OCI-LY3 (cell line): Measurements from ENCODE around the gene ITFG1.
"Not testable (repeated sequence)": the region's sequence is repeated elsewhere in the genome, so short reads cannot be mapped to it uniquely, and the experiment has no call there.

Source experiments
- H2AFZ ChIP-seq: fragments of 200-600, 300-600 bp; shearing (Covaris generic); 2 replicates; pipeline ENCODE4 v1.6.0; 2014; ENCODE audit warnings: antibody characterized with exemption, low read depth, low read length
- H3K27ac ChIP-seq: fragments of 200-600, 300-600 bp; sonication (generic); 2 replicates; pipeline ENCODE4 v1.5.1; 2014; ENCODE audit warnings: mild to moderate bottlenecking, low read length, moderate library complexity, mixed read lengths
- H3K27me3 ChIP-seq: fragments of 200-600, 300-600 bp; sonication (generic); 2 replicates; pipeline ENCODE4 v1.6.1; 2014; ENCODE audit warnings: low read depth, low read length, mixed read lengths
- H3K36me3 ChIP-seq: fragments of 200-600, 300-600 bp; sonication (generic); replicated peaks from 2 replicates; pipeline ENCODE3; 2014; ENCODE audit warnings: low read depth, low read length, mixed read lengths
- H3K4me1 ChIP-seq: fragments of 300-600, 200-600 bp; sonication (generic); 2 replicates; pipeline ENCODE4 v1.6.1; 2014; ENCODE audit warnings: low read length, mixed read lengths
- H3K4me2 ChIP-seq: fragments of 200-600, 300-600 bp; sonication (generic); 2 replicates; pipeline ENCODE4 v1.6.1; 2014; ENCODE audit warnings: low read length, mixed read lengths
- H3K4me3 ChIP-seq: fragments of 300-600, 200-600 bp; sonication (generic); 2 replicates; pipeline ENCODE4 v1.5.1; 2014; ENCODE audit warnings: antibody characterized with exemption, mild to moderate bottlenecking, low read length, moderate library complexity
- H3K79me2 ChIP-seq: fragments of 300-600, 200-600 bp; shearing (Covaris generic); 2 replicates; pipeline ENCODE4 v1.6.1; 2014; ENCODE audit warnings: mild to moderate bottlenecking, low read length, mixed read lengths
- H3K9ac ChIP-seq: fragments of 300-600, 200-600 bp; shearing (Covaris generic); 2 replicates; pipeline ENCODE4 v1.6.0; 2014; ENCODE audit warnings: mild to moderate bottlenecking, low read length, moderate library complexity
- H3K9me3 ChIP-seq: fragments of 200-600, 300-600 bp; shearing (Covaris generic); 2 replicates; pipeline ENCODE4 v1.6.1; 2014; ENCODE audit warnings: low read length, mixed read lengths; ENCODE audit not compliant: insufficient read depth
- H4K20me1 ChIP-seq: fragments of 200-600, 300-600 bp; sonication (generic); 2 replicates; pipeline ENCODE4 v1.6.1; 2016; ENCODE audit warnings: low read length, mixed read lengths; ENCODE audit not compliant: insufficient read depth
- CTCF ChIP-seq: fragments of 200-600, 300-600 bp; sonication (generic); IDR thresholded peaks from 2 replicates; pipeline ENCODE4 v1.5.1; 2014; ENCODE audit warnings: antibody characterized with exemption, low read length, low read depth
- EZH2phosphoT487 ChIP-seq: fragments of 200-600 bp; shearing (Covaris generic); IDR thresholded peaks from 2 replicates; pipeline ENCODE4 v1.6.1; 2018; ENCODE audit warnings: antibody characterized with exemption, mixed run types, low read depth

ITFG1 gene

GRCh38 chr16:47470810-47471209 is 9.9 kb upstream of the ITFG1 start:
- no peaks in the 10 kb centered on the region for H3K36me3 ChIP-seq
- no peak overlapping the region for H3K4me2 ChIP-seq
- TF ChIP-seq CTCF, result no peak
- no peak for TF ChIP-seq EZH2phosphoT487
- H3K27me3 ChIP-seq, result no peaks in the 10 kb centered on the region
- H3K9me3 ChIP-seq, result no peaks in the 10 kb centered on the region
- 0 out of 2 replicates have a peak, but pooled peaks cover 3% of the 10 kb centered on the region for H3K79me2 ChIP-seq
- no peak overlapping the region for H3K4me3 ChIP-seq
- H3K9ac ChIP-seq, result no peak overlapping the region
- no peaks in the 10 kb centered on the region for H3K4me1 ChIP-seq
- no peaks in the 10 kb centered on the region for H4K20me1 ChIP-seq
- no peak overlapping the region for H2AFZ ChIP-seq
- H3K27ac ChIP-seq, result no peak overlapping the region

GRCh38 chr16:47470211-47470610 is 9.3 kb upstream of the ITFG1 start:
- Histone ChIP-seq H3K4me3 (no peak overlapping the region), H3K27ac (no peak overlapping the region), H3K9me3 (no peaks in the 10 kb centered on the region), H3K27me3 (no peaks in the 10 kb centered on the region), H3K4me2 (no peak overlapping the region), H3K79me2 (0 out of 2 replicates have a peak, but pooled peaks cover 3% of the 10 kb centered on the region), H3K36me3 (no peaks in the 10 kb centered on the region), H4K20me1 (no peaks in the 10 kb centered on the region), H2AFZ (no peak overlapping the region), H3K4me1 (no peaks in the 10 kb centered on the region), H3K9ac (no peak overlapping the region)
- no peak for TF ChIP-seq CTCF
- no peak for TF ChIP-seq EZH2phosphoT487

GRCh38 chr16:47469227-47469626 is 8.4 kb upstream of the ITFG1 start:
- no peaks in the 10 kb centered on the region for H3K4me1 ChIP-seq
- H4K20me1 ChIP-seq, result no peaks in the 10 kb centered on the region
- H2AFZ ChIP-seq, result no peak overlapping the region
- H3K4me2 ChIP-seq, result no peak overlapping the region
- no peak overlapping the region for H3K27ac ChIP-seq
- H3K36me3 ChIP-seq, result no peaks in the 10 kb centered on the region
- no peak overlapping the region for H3K4me3 ChIP-seq
- H3K9me3 ChIP-seq, result no peaks in the 10 kb centered on the region
- H3K27me3 ChIP-seq, result no peaks in the 10 kb centered on the region
- TF ChIP-seq EZH2phosphoT487 (no peak), CTCF (no peak)
- 0 out of 2 replicates have a peak, but pooled peaks cover 3% of the 10 kb centered on the region for H3K79me2 ChIP-seq
- no peak overlapping the region for H3K9ac ChIP-seq

- not testable (repeated sequence) for H4K20me1 ChIP-seq, H3K36me3 ChIP-seq, H3K9me3 ChIP-seq, H2AFZ ChIP-seq, H3K4me1 ChIP-seq, H3K4me2 ChIP-seq, H3K9ac ChIP-seq, H3K79me2 ChIP-seq, H3K27ac ChIP-seq, H3K4me3 ChIP-seq, H3K27me3 ChIP-seq
Measured at GRCh38 chr16:47468070-47468689, 7.3 kb upstream of the ITFG1 start.
